GM18870 (cell line): ENCODE measurements around the gene PLEKHA7.

Experiments
- ATAC-seq: cut with Tn5 transposase; IDR thresholded peaks from one replicate; pipeline ENCODE4 v1.9.1; 2021; ENCODE audit warnings: moderate library complexity; ENCODE audit not compliant: unreplicated experiment

PLEKHA7 gene

DNA sequence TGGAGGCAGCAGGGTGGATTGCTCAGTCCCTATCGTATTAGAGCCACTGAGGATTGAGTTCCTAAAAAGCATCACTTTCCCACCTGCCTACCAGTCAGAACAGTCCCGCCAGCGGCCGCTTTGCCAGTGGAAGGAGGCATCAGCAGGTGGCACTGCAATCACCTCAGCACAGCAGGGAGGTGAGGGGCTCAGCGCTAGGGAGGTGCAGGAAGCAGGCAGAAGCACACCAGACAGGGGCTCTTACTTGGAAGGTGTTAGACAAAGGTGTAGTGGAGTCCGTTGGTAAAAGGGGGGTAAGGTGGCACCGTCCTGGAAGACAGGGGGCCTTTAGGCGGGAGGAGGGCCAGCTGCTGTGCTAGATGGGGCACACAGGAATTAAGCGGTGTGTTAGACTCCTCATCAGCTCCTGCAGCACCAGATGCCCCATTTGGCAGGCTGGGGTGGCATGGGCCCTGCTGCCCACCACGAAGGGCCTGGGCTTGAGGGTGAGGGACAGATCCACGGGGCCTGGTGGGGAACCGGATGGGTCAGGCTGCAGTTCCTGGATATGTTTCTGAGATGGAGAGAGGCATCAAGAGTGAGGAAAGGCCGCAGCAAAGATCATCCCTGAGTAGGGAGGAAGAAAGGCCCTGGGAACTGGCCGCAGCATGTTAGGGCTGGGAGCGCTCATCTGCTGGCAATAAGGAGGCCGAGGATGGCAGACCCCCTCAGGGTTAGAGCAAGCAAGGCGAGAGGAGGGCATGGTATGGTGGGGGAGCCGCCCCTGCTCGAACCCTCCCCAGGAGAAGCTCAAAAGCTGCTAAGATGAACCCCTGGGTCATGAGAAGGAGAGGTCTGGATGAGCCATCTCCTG lies 233.3 kb downstream of the PLEKHA7 start:
- ATAC-seq = no peak

DNA sequence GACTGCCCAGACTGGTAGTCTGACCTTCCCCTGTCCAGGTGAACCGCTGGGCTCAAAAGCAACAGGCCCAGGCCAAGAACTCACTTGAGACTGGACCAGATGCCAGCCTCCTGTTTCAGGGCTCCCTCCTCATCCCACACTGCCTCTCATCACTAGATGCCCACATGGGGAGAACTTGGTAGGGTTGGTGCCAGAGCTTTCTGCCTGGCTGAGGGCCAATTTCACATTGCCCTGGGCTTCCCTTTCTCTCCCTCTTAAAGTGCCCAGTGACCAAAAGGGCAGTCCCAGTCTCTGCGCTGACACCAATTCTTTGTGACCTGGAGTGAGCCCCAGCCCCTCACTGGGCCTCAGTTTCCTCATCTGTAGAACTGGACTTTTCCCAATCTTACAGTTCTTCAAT lies 234.1 kb downstream of the PLEKHA7 start:
- ATAC-seq = no peak

- ATAC-seq = no peak
Measured at GRCh38 chr11:16779436-16779835, 234.8 kb downstream of the PLEKHA7 start.

DNA sequence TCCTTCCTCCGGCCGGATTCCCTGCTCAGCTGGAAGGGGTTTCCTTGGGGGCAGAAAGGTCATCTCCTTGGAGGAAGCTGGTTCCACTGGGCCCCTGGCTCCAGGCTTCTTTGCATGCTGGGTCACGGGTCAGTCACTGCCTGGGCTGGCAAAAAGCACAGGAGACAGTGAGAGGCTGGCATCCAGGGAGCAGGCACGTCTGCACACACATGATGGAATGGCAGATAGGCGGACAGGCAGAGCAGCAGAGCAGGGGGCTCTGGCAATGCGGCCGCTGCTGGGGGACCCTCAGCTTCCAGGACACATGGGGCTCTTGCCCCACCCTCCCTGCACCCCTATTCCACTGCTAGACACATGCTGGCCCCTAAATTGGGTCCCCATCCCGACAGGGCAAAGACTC lies 235.3 kb downstream of the PLEKHA7 start:
- ATAC-seq = no peak

DNA sequence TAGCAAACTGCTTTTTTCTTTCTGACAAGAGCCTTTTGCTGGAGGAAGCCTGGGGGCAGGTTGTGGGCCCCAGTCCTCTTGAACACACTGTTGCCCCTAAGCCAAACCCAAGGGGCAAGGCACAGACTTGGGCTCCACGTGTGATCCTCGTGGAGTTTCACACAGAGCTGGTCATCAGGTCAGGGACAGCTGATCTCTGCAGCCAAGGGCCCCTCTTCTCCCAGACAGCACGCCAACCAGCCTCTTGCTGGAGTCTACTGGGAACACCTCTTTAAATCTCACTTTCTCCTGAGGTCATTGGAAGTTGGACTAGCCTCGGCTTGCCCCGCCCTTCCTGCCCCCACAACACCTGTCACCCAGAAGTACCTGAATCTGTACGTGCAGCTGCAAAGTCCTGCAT lies 235.9 kb downstream of the PLEKHA7 start:
- ATAC-seq = no peak

- ATAC-seq = no peak
Measured at GRCh38 chr11:16777613-16777975, 236.6 kb downstream of the PLEKHA7 start.

DNA sequence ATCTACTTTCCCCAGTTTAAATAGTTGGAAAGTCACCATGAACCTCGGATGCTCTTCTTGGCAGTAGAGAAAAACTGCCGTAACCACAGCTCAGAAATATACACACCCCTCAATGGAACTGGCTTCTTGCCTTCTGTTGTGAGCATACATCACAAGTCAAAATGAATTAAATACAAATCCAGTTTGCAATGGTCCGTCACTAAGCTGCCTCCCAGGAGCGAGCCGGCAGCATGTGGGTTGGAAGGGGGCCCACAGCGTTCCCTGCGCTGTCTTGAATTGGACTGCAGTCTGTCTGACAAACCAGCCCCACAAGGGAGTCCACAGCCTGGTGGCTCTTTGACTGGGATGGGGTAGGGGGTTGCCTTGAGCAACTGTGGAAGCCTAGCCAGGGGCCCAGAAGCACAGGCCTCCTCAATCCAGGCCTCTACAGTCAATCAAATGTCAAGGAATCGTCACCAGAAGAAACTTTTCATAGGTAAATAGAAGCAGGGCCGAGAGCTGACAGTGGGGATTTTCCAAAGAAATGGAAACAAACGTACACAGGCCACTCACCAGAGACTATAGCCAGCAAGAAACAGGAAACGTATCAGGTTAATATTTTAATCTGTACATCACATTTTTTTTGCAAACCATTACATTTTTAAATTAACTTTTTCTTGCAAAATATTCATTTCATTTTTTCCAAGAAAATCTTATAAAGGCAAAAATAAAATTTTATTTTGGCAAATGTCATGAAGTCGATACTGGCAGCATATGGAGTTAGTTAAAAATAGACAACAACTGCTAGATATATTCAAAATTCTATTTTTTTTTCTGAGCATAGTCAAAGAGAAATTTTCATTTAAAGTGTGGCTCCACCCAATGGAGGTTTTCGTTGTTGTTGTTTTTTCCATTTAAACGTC lies 237.3 kb downstream of the PLEKHA7 start:
- ATAC-seq = no peak

DNA sequence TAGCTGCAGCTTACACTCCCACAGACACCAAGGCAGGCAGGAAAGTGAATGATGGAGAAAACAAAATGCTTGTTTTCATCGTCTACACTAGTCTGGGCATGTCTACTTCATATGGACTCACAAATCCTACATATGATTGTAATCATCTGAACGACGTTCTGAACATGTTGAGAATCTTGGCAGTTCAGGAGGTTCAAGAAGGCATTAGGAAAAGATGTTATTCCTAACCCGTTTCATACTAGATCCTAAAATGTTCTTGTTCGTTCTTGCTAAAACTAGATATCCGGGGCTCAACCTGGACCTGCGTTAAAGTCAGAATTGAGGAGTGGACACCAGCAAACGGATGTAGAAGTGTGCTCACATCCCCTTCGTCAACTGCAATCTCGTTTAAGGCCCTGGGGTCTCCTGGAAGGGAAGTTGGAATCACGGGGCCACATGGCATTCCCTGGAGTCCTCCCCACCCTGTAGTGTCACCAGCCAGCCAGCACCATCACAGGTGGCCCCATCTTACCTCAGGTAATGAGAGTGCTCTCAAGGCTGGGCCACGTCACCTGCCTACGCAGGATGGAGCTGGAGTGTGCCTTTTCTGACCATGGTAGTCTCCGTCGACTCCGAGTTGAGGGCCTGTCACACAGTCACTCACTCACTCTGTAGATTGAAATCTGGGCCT lies 238.5 kb downstream of the PLEKHA7 start:
- ATAC-seq = no peak

- ATAC-seq = no peak
Measured at GRCh38 chr11:16774936-16775613, 239.1 kb downstream of the PLEKHA7 start.

- ATAC-seq = no peak
Measured at GRCh38 chr11:16773981-16774935, 240.0 kb downstream of the PLEKHA7 start.

DNA sequence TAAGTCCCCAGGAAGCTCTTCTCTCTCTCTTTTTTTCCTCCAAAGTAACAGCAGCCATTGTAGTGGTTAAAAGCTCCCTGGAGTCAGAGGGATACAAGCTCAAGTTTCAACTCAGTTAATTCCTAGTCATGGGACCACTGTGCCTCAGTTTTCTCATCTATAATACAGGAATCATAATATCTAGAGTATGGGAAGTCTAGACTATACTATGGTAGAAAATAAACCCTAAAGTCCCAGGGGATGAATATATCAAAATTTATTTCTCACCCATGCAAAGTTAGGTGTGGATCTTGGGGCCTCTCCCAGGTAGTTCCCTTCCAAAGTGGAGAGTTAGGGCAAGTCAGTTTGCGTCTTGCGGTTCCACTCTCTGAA lies 242.1 kb downstream of the PLEKHA7 start:
- ATAC-seq = no peak

- no peak for ATAC-seq
Measured at GRCh38 chr11:16771350-16772140, 242.7 kb downstream of the PLEKHA7 start.

DNA sequence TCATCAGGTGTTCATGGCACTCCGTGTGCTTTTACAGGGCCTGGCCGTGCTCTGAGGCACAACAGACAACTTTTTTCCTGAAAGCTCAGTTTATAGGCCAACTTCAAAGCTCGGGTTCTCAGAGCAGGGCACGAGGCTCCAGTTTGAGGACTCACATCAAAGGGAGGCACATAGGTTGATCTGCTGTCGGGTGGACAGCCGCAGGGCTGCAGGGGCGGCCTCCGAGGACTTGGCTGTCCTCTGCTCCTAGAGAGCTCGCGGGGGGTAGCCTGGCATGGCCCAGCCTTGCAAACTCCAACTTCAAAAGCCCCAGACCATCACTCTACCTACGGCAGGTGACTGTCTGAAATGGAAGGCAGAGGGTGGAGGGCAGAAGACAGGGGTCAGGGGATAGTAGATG lies 244.2 kb downstream of the PLEKHA7 start:
- ATAC-seq = no peak

DNA sequence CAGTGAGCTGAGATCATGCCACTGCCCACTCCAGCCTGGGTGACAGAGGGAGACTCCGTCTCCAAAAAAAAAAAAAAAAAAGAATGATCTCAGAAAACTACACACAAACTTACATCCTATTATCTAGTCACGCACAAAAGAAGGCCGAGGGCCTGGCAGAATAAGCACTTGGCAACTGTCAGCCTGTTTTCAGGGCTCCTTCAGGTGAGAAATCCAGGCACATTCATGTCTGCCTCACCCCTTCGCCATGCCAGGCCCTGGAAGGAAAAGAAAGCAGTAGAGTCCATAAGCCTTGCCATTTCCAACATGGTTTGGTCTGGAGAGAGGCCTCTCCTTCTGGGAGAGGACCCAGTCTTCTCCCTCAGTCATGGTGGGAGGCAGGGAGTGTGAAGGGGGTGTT lies 244.8 kb downstream of the PLEKHA7 start:
- no peak for ATAC-seq

DNA sequence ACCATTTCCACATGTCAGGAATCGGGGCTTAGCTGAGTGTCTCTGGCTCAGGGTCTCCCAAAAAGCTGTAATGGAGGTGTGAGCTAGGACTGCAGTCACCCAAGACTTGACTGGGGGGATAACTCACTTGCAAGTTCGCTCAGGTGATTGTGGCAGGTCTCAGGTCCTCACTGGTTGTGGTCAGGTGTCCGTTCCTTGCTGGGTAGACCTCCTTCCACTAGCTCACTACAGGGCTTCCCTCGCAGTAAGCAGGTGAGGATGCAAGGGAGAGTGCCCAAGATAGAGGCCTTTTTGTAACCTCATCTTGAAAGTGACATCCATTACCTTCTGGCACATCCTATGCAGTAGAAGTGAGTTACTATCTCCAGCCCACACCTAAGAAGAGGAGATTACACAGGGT lies 246.3 kb downstream of the PLEKHA7 start:
- no peak for ATAC-seq

DNA sequence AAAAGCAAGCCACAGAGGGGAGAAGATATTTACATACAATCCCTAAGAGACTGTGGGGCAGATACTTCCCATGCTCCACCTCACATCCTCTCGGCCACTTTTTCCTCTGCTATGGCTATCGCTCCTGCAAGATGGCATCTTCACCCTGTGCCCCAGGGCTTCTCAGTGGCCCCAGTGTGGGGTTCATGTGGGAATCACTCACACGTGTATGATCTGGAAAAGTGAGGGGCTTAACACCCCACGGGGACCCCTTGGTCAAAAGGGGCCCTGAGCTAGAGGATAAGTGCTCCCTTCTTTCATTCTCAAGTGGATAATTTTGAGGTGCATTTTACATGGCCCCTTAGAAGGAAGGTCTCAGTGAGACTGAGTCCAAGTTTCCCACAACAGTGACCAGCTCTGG lies 247.1 kb downstream of the PLEKHA7 start:
- no peak for ATAC-seq

GRCh38 chr11:16764888-16765287 lies 249.3 kb downstream of the PLEKHA7 start:
- ATAC-seq = no peak

- no peak for ATAC-seq
Measured at GRCh38 chr11:16763746-16764145, 250.5 kb downstream of the PLEKHA7 start.

- ATAC-seq = no peak
Measured at GRCh38 chr11:16759857-16760508, 254.2 kb downstream of the PLEKHA7 start.
